Limb (tissue), 2 donors: ENCODE measurements around the gene SPRED2.
A peak's percentile ranks its signal among the peaks of the same experiment; 100 is the strongest.

ENCODE experiments used
- DNase-seq, 2 donors: peaks; one replicate each; pipeline ENCODE4 v3.0.0-alpha.2; 2016; ENCODE audit errors: extremely low spot score in 2 of 2

SPRED2 gene

DNA sequence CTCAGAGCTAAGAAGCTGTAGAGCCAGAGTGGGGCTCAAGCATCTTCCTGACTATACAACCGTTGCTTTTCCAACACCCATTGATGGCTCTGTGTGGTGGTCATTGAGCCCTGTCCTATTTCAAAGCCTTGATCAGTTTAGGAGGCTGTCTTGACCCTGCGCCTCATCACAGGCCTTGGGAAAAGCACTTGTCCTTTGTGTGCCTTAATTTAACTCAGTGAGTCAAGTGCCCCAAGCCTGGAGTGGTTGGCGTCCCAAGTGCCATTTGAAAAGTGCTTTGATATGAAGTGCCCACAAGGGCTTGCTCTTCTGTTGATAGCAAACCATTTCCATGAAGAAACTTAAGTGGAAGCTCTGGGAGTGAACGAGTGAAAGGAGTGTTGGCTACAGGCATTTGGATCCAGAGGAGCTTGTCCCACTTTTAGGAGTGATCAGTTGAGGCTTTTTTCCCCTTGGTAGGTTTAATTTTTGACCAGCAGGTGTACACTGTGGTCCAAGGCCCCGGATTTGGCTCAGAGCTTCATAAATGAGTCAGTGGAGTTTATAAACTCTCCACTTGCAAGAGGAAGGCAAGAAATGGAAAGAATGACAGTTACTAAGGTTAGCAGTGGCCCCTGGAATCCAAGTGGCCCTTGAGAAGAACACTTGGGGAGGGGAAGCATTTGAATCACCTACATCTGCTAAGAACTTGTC is 154.5 kb downstream of the SPRED2 start:
- DNase-seq, result no peak

DNA sequence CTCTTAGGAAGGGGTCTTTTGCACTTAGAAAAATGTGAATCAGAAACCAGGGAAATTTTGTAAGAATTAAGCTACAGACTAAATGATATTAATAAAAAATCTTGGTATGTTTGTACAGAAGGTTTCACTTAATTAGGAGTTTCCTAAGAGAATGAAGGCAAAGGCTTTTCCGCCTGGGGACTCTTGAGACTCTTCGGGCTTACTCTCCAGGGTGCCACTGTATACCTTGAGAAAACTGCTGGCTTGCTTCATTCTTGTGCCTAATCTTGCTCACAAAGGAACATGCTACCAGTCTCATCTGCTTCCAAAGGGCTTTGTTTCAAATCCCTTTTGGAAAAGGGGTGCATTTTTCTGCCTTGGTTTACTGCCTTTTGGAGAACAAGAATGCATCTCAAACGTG is 155.3 kb downstream of the SPRED2 start:
- DNase-seq, result no peak

DNA sequence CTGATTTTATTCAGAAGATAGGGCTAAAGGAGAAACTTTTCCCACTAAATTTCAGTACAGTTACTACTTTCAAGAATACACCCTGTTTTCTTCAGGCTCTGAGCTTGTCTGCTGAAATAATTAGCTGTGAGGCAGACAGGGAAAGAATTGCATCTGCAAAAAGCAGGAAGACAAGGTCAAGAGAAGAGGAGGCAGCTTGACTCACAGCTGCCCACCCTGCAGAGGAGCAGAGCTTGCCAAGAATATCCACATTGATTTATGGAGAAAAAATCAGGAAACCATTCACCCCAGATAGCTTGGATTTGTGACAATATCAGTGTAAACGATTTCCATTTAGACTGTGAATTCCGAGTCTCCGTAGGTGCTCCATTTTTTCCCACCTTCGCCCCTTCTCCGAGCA is 155.8 kb downstream of the SPRED2 start:
- DNase-seq, result peak in 1 of 2 donors; percentile 40

DNA sequence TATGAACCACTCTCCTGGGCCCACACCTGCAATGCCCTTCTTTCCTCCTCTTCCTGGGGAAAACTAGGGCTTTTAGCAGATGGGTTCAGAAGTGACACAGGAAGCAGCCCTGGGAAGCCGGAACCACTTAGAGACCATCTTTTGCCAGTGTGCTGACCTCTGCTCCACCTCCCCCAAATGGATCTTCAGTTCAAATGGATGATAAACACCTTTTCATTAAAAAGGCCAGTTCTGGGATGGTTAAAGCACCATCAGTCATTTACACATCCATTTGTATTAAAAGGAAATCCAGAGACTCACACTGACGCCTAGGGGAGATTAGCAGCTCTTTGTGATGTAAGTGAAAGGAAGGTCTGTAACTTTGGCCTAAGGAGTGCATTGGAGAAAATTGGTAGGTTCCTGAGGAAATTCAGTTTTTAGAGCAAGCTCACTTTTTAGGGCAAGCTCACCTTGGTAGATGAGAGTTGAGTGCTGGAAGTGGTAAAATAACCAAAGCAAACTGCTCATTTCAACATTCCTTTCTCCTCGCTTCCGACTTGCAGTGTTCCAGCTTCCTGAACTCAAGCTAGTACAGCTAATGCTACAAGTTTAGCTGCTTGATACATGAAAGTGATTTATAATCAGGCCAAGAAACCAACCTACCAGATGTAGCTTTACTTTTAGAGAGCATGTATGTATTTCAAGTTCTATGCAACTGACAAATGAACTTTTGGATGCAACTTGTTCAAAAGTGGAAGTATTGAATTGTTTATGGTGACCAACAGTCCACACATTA is 157.1 kb downstream of the SPRED2 start:
- peak in 1 of 2 donors; percentile 12 for DNase-seq

DNA sequence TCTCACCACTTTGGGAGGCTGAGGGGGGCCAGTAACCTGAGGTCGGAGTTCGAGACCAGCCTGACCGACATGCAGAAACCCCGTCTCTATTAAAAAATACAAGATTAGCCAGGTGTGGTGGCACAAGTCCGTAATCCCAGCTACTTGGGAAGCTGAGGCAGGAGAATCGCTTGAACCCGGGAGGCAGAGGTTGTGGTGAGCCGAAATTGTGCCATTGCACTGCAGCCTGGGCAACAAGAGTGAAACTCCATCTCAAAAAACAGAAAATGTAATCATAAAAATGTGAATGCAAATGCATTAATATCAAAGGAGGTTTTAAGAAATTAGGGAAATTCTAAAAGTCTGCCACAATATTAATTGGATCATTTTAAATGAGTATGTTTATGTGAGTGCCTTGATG is 159.1 kb downstream of the SPRED2 start:
- no peak for DNase-seq

DNA sequence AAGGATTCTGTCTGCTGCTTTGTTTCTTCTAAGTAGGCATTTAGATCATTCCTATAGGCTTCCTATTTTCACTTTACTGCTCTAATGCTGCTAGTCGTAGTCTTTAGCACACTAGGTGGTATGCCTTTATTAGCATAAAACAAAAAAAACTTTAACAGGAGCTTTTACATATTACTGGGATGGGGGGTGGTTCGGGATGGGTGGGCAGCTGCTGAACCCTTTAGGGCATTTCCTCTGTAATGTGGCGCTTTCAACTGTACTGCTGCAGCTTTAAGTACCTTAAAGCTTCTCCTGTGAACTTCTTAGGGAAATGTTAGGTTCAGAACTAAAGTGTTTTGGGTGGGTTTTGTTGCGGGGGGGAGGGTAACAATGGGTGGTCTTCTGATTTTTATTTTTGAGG is 163.4 kb downstream of the SPRED2 start:
- no peak for DNase-seq

DNA sequence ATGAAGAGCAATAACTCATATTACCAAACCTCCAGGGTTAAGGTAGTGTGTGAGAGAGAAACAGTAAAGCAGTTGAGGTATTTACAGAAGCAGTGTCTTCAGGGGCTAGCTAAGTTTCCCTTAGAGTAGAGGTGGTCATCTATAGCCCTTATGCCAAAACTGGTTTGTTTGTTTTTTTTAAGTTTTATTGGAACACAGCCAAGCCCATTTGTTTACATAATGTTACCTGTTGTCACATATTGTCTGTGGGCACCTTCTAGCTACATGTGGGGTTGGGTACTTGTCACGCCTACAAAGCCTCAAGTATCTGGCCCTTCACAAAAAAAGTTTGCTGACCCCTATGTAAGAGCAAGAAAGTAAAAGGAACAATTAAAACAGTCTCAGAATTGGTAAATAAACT is 165.4 kb downstream of the SPRED2 start:
- no peak for DNase-seq

DNA sequence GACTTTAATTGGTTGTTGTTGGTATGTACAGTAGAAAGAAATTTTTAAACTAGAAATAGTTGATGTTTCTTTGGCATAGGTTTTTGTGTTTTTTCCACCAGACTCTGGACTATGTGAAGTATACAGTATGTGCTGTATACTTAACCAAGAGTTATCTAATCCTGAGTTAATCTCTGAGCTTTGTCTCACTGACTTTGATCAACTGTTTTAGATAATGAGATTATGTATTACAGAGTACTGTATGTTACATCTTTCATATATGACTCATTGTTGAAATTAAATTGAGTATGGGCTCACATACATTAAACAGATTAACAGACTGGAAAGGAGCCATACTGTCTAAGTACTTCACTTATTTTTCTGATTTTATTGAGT is 166.7 kb downstream of the SPRED2 start:
- DNase-seq, result no peak

DNA sequence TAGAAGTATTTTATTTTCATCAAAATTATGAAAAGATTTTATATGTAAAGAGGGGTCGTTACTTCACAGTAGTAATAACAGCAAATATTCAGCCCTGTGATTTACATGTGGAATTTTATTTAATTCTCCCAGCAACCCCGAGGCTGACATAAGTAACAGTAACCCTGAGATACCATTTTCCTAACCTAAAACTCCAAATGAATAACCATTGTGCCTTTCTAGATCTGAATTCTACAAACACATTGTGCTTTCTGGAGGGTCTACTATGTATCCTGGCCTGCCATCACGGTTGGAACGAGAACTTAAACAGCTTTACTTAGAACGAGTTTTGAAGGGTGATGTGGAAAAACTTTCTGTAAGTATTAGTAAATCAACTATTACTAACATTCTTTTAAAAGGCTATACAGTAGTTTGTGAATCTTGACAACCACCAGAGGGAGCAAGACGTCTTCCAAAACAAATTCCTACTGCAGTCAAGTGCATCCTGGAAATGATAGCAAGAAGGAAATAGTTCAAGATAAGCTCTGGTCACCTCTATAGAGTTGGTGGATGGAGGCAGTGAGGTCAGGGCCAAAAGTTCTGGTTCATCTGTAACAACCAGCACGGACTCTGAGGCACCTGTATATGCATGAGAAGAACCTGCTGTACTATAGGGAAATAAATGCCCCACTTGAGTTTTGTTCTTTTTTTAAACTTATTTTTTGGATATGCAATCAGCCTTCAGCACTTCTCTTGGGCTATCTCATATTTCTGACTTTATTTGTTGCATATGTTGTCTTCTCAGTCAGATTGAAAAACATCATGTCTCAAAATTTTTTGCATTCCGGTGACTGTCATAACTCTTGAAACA is 167.4 kb downstream of the SPRED2 start:
- peak in 1 of 2 donors; percentile 85 for DNase-seq

DNA sequence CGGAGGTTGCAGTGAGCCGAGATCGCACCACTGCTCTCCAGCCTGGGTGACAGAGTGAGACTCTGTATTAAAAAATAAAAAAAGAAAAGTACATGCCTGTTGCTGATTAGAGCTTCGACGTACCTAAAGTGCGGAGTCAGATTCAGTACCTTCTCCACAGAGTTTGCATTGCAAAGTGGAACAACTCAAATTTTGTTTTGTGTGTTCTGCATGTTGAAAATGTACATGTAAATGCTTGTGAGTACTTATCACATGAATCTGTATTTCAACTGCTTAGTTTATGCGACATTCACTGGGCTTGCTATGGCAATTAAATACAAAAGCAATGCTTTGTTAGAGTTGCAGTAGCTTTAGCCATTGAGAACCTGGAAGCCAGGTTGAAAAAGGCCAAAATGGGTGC is 168.4 kb downstream of the SPRED2 start:
- DNase-seq, result no peak

DNA sequence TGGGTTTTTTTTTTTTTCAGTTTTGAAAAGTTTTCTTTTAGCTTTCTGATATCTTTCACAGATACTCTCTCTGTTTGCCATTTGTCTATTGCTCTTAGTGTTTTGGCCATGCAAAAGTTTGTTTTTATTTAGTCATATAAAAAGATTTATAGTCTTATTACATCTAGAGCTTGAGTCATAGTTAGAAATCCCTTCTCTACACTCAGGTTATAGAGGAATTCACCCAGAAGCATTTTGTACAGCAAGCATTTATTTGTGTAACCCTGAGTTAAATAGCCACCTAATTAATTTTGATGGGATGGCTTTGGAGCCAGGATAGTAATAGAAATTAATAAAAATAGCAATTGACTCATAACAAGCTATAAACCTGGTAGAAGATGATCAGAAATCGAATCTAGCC is 169.1 kb downstream of the SPRED2 start:
- no peak for DNase-seq

DNA sequence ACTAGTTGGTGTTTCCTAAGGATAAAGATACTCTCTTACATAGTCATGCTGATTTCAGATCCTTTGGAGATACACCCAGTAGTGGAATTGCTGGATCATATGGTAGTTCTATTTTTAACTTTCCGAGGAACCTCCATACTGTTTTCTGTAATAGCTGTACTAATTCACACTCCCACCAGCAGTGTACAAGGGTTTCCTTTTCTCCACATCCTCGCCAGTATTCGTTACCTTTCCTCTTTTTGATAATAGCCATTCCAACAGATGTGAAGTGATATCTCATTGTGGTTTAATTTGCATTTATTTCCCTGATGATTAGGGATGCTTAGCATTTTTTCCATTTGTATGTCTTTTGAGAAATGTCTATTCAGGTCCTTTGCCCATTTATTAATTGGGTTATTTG is 170.7 kb downstream of the SPRED2 start:
- DNase-seq, result no peak
